LNCaP clone FGC (cell line): Measurements from ENCODE around the gene TCF7L1.
"Not testable (repeated sequence)": the region's sequence is repeated elsewhere in the genome, so short reads cannot be mapped to it uniquely, and the experiment has no call there.

ENCODE experiments used
- DNase-seq: peaks from one replicate; pipeline ENCODE4 v3.0.0-alpha.2; 2011; ENCODE audit warnings: low read depth
- H3K4me3 ChIP-seq: 2 replicates; pipeline ENCODE4 v1.5.1; 2011; ENCODE audit warnings: mild to moderate bottlenecking, low read depth, low read length, control low read depth
- TF ChIP-seq, protein P1 (sequence below): IDR thresholded peaks from 2 replicates; pipeline ENCODE4 v1.5.1; 2012; ENCODE audit warnings: mild to moderate bottlenecking; ENCODE audit not compliant: control insufficient read depth, insufficient read depth; ENCODE audit errors: extremely low read depth

The TCF7L1 gene

DNA sequence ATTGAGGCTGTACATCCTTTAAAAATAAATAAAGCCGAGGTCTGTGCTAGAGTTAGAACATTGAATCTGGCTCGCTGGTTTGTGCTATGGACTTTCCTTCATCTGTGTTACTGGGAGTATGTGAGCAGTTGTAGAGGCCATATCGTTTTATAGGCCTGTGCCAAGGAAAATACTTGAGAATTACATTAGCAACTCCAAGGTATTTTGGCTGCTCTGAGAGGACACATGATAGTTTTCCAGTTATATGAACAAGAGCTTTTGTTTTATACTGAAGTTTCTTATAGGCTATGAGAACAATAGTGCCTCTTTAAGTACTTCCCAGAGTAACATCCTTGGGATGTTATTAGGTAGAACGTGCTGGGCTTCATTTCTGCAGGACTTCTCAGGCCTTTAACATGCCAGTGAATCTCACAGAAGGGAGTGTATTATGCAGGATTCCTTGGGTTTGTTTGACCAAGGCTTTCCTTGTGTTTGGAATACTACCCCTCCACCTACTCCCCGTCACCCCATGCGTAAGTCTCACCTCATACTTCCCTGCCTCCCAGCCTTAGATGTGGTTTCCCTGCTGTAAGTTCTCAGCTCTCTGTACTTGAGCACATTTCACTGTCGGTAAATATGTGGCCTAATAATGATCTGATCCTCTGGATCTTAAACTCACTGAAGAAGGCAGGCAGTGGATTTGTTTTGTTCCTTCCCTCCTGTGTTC, 21.0 kb downstream of the TCF7L1 start:
- no peak for DNase-seq
- TF ChIP-seq, protein P1, sequence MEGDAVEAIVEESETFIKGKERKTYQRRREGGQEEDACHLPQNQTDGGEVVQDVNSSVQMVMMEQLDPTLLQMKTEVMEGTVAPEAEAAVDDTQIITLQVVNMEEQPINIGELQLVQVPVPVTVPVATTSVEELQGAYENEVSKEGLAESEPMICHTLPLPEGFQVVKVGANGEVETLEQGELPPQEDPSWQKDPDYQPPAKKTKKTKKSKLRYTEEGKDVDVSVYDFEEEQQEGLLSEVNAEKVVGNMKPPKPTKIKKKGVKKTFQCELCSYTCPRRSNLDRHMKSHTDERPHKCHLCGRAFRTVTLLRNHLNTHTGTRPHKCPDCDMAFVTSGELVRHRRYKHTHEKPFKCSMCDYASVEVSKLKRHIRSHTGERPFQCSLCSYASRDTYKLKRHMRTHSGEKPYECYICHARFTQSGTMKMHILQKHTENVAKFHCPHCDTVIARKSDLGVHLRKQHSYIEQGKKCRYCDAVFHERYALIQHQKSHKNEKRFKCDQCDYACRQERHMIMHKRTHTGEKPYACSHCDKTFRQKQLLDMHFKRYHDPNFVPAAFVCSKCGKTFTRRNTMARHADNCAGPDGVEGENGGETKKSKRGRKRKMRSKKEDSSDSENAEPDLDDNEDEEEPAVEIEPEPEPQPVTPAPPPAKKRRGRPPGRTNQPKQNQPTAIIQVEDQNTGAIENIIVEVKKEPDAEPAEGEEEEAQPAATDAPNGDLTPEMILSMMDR: no peak
- no peak overlapping the region for H3K4me3 ChIP-seq

DNA sequence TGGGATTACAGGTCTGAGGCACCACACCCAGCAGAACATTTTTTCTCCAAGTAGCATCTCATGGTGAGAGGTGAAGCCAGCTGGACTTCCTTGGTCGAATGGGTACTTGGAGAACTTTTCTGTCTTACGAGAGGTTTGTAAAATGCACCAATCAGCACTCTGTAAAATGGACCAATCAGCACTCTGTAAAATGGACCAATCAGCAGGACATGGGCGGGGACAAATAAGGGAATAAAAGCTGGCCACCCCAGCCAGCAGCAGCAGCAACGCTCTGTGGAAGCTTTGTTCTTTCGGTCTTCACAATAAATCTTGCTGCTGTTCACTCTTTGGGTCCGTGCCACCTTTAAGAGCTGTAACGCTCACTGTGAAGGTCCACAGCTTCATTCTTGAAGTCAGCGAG, 21.9 kb downstream of the TCF7L1 start:
- DNase-seq, H3K4me3 ChIP-seq: not testable (repeated sequence)

DNA sequence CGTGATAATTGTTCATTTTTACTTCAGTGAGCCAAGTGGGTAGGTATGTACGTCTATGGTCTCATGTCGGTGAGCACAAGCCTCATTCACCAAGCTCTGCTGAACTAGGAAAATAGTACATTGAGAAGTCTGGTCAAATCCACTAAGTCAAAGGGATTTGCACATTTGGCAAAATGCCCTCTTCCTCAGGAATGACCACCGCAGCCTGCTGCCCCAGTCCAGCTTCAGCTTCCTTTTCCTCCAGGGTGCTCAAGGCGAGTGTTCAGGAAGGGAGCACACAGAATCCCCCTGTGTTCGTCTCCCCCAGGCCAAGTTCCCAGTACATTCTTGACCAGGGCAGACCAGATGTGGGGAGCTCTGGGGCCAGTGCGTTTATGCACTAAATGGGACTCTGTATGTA, 23.0 kb downstream of the TCF7L1 start:
- no peak for DNase-seq
- TF ChIP-seq, protein P1: no peak
- no peak overlapping the region for H3K4me3 ChIP-seq

DNA sequence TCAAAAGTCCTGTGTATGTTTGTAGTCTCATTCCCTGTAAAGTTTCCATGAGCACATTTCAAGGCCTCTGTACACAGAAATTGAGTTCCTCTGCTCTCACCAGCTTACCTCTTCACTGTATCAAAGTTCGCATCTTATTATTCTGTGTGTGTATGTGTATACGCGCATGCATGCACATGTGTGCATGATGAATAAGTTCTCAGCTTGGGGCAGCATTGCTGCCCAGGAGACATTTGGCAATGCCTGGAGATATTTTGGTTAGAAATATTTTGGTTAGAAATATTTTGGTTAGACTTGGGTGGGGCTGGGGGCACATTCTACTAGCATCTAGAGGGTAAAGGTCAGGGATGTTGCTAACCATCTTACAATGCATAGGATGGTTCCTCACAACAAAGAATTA, 23.4 kb downstream of the TCF7L1 start:
- no peak for DNase-seq
- TF ChIP-seq, protein P1: no peak
- no peak overlapping the region for H3K4me3 ChIP-seq

DNA sequence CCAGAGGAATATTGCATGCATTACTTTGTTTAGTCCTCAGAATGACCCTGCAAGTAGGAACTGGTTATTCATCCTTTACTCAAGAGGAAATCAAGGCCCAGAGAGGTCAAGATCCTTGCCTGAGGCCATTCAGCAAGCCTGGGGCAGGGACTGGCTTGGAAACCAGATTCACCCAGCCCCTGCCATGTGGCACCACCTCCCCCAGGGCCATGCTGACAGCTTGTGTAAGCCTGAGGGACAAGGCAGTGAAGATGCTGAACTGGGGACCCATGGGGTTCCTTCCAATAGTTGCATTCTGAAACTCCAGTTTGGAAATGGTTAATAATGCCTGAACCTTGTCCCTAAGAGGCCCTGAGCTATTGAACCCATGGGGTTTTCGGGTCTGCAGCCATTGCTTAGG, 24.2 kb downstream of the TCF7L1 start:
- TF ChIP-seq, protein P1: no peak
- DNase-seq: no peak
- H3K4me3 ChIP-seq: no peak overlapping the region

DNA sequence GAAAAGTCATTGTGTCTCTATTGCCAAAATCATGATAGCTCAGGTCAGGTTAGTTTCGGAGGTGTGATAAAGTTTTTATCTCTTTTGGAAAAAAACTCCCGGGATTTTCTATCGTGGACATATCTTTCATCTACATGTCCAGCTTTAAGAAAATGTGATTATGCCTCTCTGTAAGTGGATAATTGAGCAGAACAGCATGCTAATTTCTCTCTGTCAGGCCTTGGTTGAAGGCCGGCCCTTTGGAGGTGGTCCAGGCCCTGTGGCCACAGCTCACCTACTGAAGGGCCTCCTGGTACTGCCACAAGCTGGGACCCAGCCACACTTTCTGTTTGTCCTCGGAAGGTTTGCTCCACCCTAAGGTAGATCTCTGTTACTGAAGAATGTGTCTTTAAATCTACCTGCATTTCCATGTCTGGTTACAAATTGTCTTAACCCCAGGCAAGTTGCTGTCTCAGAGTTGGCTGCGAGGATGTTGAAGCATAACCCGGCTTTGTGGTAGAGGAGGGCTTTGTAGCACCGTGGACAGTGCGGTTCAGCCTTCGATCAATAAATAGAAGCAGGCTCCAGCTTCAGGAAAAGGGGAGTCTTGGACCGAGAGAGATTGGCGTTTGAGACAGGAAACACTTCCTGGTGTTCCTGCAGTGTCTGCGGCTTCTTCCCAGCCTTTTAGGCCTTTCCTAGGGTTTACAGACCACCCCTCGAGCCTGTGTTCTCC, 25.5 kb downstream of the TCF7L1 start:
- no peak overlapping the region for H3K4me3 ChIP-seq
- TF ChIP-seq, protein P1: no peak
- DNase-seq: no peak

DNA sequence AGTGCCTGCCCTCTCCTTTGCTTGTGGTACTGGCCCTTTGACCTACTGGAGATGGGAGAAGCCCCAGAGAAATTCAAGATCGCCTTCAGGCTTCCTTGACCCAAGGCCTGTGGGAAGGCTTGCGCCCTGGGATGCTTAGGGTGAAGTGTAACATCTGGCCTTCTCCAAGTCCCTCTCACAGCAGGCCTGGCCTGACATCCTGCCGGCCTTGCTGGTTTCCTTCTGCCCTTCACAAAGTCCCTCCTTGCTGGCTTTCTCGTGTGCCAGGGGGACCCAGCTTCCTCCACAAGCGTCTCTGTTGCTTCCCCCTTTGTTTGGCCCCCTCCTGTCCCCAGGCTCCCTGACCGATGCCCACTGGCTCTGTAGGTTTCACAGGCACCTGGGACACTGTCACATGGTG, 26.4 kb downstream of the TCF7L1 start:
- no peak for DNase-seq
- TF ChIP-seq, protein P1: no peak
- no peak overlapping the region for H3K4me3 ChIP-seq
